GM23338 (cell line): Measurements from ENCODE around the gene NTM. TPM values are rescaled to one million over a fixed set of nuclear protein-coding genes. Genes with fewer than 3 reads are reported as not detected.

Source experiments
- ATAC-seq: fragments of 200-7000 bp; cut with Tn5 transposase; 3 replicates; pipeline ENCODE4 v1.9.1; 2020
- DNase-seq: peaks from one replicate; pipeline ENCODE4 v3.0.0-alpha.2; 2015; ENCODE audit warnings: low spot score
- H2AFZ ChIP-seq: fragments of 200-600 bp; sonication (generic); 2 replicates; pipeline ENCODE4 v1.8.0; 2016; ENCODE audit warnings: antibody characterized with exemption, mild to moderate bottlenecking, moderate library complexity
- H3F3A ChIP-seq: fragments of 200-600 bp; sonication (generic); replicated peaks from 2 replicates; pipeline ENCODE4 v1.8.0; 2017; ENCODE audit warnings: antibody characterized with exemption, mixed run types, low read depth
- H3K27ac ChIP-seq: fragments of 200-600 bp; sonication (generic); 2 replicates; pipeline ENCODE4 v1.6.1; 2016; ENCODE audit warnings: low read depth
- H3K27me3 ChIP-seq: fragments of 200-600 bp; sonication (generic); 2 replicates; pipeline ENCODE4 v1.8.0; 2016; ENCODE audit warnings: mild to moderate bottlenecking, mixed run types, moderate library complexity; ENCODE audit not compliant: insufficient read depth
- H3K36me3 ChIP-seq: fragments of 200-600 bp; sonication (generic); 2 replicates; pipeline ENCODE4 v1.8.0; 2016; ENCODE audit warnings: mild to moderate bottlenecking; ENCODE audit not compliant: insufficient read depth
- H3K4me1 ChIP-seq: fragments of 200-600 bp; sonication (generic); 2 replicates; pipeline ENCODE4 v1.8.0; 2016; ENCODE audit warnings: mild to moderate bottlenecking, moderate library complexity; ENCODE audit not compliant: insufficient read depth
- H3K4me2 ChIP-seq: fragments of 200-600 bp; sonication (generic); 2 replicates; pipeline ENCODE4 v1.7.1; 2017; ENCODE audit warnings: mixed run types
- H3K4me3 ChIP-seq: fragments of 200-600 bp; sonication (generic); 2 replicates; pipeline ENCODE4 v1.6.1; 2016; ENCODE audit warnings: mixed run types
- H3K79me2 ChIP-seq: fragments of 200-600 bp; sonication (generic); replicated peaks from 2 replicates; pipeline ENCODE4 v1.8.0; 2017; ENCODE audit warnings: mild to moderate bottlenecking; ENCODE audit not compliant: insufficient read depth
- H3K9me2 ChIP-seq: fragments of 200-600 bp; sonication (generic); 2 replicates; pipeline ENCODE4 v1.8.0; 2017; ENCODE audit not compliant: insufficient read depth
- H4K20me1 ChIP-seq: fragments of 200-600 bp; sonication (generic); replicated peaks from 2 replicates; pipeline ENCODE4 v1.8.0; 2017; ENCODE audit warnings: mild to moderate bottlenecking; ENCODE audit not compliant: insufficient read depth
- H3K27ac Mint-ChIP-seq: 2 replicates; pipeline ENCODE4 v1.8.0; 2020; ENCODE audit warnings: inconsistent platforms, mild to moderate bottlenecking, moderate library complexity, mixed read lengths
- H3K27me3 Mint-ChIP-seq: 3 replicates; pipeline ENCODE4 v1.8.0; 2022; ENCODE audit warnings: low read depth, mild to moderate bottlenecking, moderate library complexity, mixed read lengths, inconsistent platforms; ENCODE audit not compliant: insufficient read depth, poor library complexity
- H3K36me3 Mint-ChIP-seq: 3 replicates; pipeline ENCODE4 v1.8.0; 2021; ENCODE audit warnings: low read depth, mild to moderate bottlenecking, inconsistent platforms, moderate library complexity, mixed read lengths
- H3K4me1 Mint-ChIP-seq: 3 replicates; pipeline ENCODE4 v1.8.0; 2020; ENCODE audit warnings: mild to moderate bottlenecking, inconsistent platforms, mixed read lengths
- H3K4me3 Mint-ChIP-seq: 3 replicates; pipeline ENCODE4 v1.8.0; 2021; ENCODE audit warnings: moderate library complexity, mild to moderate bottlenecking, inconsistent platforms, mixed read lengths
- H3K9me3 Mint-ChIP-seq: 3 replicates; pipeline ENCODE4 v1.8.0; 2020; ENCODE audit warnings: moderate library complexity, mild to moderate bottlenecking, inconsistent platforms, mixed read lengths
- CREB1 ChIP-seq: fragments of 250-450 bp; sonication (Bioruptor Pico); IDR thresholded peaks from 2 replicates; pipeline ENCODE4 v1.5.0; 2020; ENCODE audit warnings: low read depth, mild to moderate bottlenecking, moderate library complexity
- ETS1 ChIP-seq: IDR thresholded peaks from 2 replicates; pipeline ENCODE4 v1.6.1; 2016; ENCODE audit warnings: antibody characterized with exemption
- EZH2 ChIP-seq: fragments of 200-600 bp; sonication (generic); IDR thresholded peaks from one replicate; pipeline ENCODE4 v1.8.0; 2017; ENCODE audit warnings: antibody characterized with exemption, mild to moderate bottlenecking, low read depth; ENCODE audit not compliant: unreplicated experiment
- EZH2phosphoT487 ChIP-seq: fragments of 200-600 bp; sonication (generic); IDR thresholded peaks from one replicate; pipeline ENCODE4 v1.8.1; 2018; ENCODE audit warnings: antibody characterized with exemption; ENCODE audit not compliant: unreplicated experiment
- NANOG ChIP-seq: IDR thresholded peaks from 2 replicates; pipeline ENCODE4 v1.6.1; 2016; ENCODE audit warnings: antibody characterized with exemption, borderline replicate concordance
- POLR2AphosphoS5 ChIP-seq: IDR thresholded peaks from 2 replicates; pipeline ENCODE4 v1.6.1; 2016; ENCODE audit warnings: antibody characterized with exemption, low read depth
- REST ChIP-seq: IDR thresholded peaks from one replicate; pipeline ENCODE4 v1.6.1; 2018; ENCODE audit warnings: antibody characterized with exemption; ENCODE audit not compliant: unreplicated experiment
- ZNF114 ChIP-seq: fragments of 250-450 bp; sonication (Bioruptor Pico); IDR thresholded peaks from 2 replicates; pipeline ENCODE4 v1.5.0; 2020; ENCODE audit warnings: mild to moderate bottlenecking, moderate library complexity
- polyA plus RNA-seq: library from polyadenylated mRNA; unstranded; fragments of >200 nt; fragmentation: Nextera tagmentation; extraction: Ambion mirVana; gene quantifications from 2 replicates; pipeline ENCODE4 v1.2.1, GENCODE V29; 2016
- total RNA-seq: library from RNA; depleted of rRNA; stranded (reverse); fragments of >200 nt; shearing (Covaris generic); gene quantifications from 2 replicates; pipeline ENCODE4 v1.2.3, GENCODE V29; 2014
- TF ChIP-seq, protein P1 (sequence below): fragments of 250-450 bp; sonication (Bioruptor Pico); IDR thresholded peaks from 2 replicates; pipeline ENCODE4 v1.5.0; 2020; ENCODE audit warnings: mild to moderate bottlenecking, moderate library complexity

The NTM gene
- total and polyA plus RNA-seq, 2 experiments from 2014 or later = 10.6 to 14.6 TPM

- TF ChIP-seq NANOG = no peak
- no peak for TF ChIP-seq EZH2phosphoT487
- TF ChIP-seq CREB1 (CRISPR knock-in tag) = no peak
- TF ChIP-seq, protein P1, sequence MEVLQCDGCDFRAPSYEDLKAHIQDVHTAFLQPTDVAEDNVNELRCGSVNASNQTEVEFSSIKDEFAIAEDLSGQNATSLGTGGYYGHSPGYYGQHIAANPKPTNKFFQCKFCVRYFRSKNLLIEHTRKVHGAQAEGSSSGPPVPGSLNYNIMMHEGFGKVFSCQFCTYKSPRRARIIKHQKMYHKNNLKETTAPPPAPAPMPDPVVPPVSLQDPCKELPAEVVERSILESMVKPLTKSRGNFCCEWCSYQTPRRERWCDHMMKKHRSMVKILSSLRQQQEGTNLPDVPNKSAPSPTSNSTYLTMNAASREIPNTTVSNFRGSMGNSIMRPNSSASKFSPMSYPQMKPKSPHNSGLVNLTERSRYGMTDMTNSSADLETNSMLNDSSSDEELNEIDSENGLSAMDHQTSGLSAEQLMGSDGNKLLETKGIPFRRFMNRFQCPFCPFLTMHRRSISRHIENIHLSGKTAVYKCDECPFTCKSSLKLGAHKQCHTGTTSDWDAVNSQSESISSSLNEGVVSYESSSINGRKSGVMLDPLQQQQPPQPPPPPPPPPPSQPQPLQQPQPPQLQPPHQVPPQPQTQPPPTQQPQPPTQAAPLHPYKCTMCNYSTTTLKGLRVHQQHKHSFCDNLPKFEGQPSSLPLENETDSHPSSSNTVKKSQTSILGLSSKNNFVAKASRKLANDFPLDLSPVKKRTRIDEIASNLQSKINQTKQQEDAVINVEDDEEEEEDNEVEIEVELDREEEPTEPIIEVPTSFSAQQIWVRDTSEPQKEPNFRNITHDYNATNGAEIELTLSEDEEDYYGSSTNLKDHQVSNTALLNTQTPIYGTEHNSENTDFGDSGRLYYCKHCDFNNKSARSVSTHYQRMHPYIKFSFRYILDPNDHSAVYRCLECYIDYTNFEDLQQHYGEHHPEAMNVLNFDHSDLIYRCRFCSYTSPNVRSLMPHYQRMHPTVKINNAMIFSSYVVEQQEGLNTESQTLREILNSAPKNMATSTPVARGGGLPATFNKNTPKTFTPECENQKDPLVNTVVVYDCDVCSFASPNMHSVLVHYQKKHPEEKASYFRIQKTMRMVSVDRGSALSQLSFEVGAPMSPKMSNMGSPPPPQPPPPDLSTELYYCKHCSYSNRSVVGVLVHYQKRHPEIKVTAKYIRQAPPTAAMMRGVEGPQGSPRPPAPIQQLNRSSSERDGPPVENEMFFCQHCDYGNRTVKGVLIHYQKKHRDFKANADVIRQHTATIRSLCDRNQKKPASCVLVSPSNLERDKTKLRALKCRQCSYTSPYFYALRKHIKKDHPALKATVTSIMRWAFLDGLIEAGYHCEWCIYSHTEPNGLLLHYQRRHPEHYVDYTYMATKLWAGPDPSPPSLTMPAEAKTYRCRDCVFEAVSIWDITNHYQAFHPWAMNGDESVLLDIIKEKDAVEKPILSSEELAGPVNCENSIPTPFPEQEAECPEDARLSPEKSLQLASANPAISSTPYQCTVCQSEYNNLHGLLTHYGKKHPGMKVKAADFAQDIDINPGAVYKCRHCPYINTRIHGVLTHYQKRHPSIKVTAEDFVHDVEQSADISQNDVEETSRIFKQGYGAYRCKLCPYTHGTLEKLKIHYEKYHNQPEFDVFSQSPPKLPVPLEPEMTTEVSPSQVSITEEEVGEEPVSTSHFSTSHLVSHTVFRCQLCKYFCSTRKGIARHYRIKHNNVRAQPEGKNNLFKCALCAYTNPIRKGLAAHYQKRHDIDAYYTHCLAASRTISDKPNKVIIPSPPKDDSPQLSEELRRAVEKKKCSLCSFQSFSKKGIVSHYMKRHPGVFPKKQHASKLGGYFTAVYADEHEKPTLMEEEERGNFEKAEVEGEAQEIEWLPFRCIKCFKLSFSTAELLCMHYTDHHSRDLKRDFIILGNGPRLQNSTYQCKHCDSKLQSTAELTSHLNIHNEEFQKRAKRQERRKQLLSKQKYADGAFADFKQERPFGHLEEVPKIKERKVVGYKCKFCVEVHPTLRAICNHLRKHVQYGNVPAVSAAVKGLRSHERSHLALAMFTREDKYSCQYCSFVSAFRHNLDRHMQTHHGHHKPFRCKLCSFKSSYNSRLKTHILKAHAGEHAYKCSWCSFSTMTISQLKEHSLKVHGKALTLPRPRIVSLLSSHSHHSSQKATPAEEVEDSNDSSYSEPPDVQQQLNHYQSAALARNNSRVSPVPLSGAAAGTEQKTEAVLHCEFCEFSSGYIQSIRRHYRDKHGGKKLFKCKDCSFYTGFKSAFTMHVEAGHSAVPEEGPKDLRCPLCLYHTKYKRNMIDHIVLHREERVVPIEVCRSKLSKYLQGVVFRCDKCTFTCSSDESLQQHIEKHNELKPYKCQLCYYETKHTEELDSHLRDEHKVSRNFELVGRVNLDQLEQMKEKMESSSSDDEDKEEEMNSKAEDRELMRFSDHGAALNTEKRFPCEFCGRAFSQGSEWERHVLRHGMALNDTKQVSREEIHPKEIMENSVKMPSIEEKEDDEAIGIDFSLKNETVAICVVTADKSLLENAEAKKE (CRISPR knock-in tag) = no peak
Observed at GRCh38 chr11:132127900-132128288, 757.5 kb downstream of the NTM start (continued).

DNA sequence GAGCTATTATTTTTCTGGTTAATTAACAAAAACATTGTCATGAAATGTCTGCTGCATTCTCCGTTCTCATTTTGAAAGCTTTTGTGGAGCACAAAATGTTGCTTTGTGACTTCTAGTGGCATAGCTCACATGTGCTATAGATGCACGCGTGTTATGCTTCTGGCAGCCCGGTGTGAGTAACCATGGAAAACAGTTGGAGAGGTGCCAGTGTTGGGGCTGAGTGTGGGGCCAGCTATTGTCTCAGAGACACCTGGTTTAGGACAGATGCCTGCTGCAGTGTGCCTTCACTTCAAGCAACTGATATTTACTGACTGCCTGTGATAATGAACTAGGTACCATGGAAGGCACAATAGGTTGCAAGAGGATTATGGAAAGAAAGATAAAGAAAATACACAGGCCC lies 760.6 kb downstream of the NTM start:
- no peaks in the 10 kb centered on the region for H3K36me3 ChIP-seq
- no peaks in the 10 kb centered on the region for H4K20me1 ChIP-seq
- H3K4me3 Mint-ChIP-seq = no peak overlapping the region
- H3K4me1 Mint-ChIP-seq = peaks cover 31% of the 10 kb centered on the region
- H3K4me1 ChIP-seq = peaks cover 15% of the 10 kb centered on the region
- no peaks in the 10 kb centered on the region; the same call in 1 of the 2 replicates for H3K79me2 ChIP-seq
- no peak overlapping the region for H2AFZ ChIP-seq
- DNase-seq (no peak), ATAC-seq (no peak)
- no peaks in the 10 kb centered on the region for H3K27me3 ChIP-seq
- no peak for TF ChIP-seq ZNF114 (CRISPR knock-in tag)
- 0 out of 2 replicates have a peak, but pooled peaks cover under 1% of the 10 kb centered on the region for H3F3A ChIP-seq
- H3K27ac ChIP-seq = no peak overlapping the region
- H3K9me2 ChIP-seq = no peaks in the 10 kb centered on the region
- H3K4me3 ChIP-seq = no peak overlapping the region
- no peaks in the 10 kb centered on the region for H3K36me3 Mint-ChIP-seq
- no peaks in the 10 kb centered on the region for H3K9me3 Mint-ChIP-seq
- H3K27me3 Mint-ChIP-seq = no peaks in the 10 kb centered on the region
- H3K4me2 ChIP-seq = no peak overlapping the region
- H3K27ac Mint-ChIP-seq = no peak overlapping the region

DNA sequence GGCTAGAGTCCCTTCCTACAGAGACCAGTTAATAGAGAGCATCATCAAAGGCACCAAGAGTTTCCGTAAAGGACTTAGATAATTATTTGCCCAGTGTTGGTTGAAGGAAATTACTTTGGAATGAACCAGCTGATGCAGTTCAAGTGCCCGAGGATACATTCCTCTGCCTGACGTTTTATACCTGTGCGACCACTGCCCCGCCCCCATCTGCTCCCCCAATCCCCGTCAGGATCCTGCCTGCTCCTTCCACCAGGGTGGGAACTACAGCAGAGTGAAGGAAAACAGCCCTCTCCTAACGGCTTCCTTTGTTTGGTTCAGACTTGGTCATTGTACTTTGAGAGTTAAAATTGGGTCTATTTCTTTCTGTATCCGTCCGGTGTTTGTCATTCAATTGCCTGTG lies 761.5 kb downstream of the NTM start:
- Mint-ChIP-seq H3K27ac (peak overlapping the region; percentile 12), H3K4me1 (peaks cover 31% of the 10 kb centered on the region), H3K36me3 (no peaks in the 10 kb centered on the region), H3K4me3 (no peak overlapping the region), H3K27me3 (no peaks in the 10 kb centered on the region), H3K9me3 (no peaks in the 10 kb centered on the region)
- peaks cover 12% of the 10 kb centered on the region for H3K4me1 ChIP-seq
- no peak overlapping the region for H2AFZ ChIP-seq
- peak; percentile 73 for DNase-seq
- H3K79me2 ChIP-seq = no peaks in the 10 kb centered on the region; the same call in 1 of the 2 replicates
- peak; percentile 91 for ATAC-seq
- H3K4me2 ChIP-seq = no peak overlapping the region
- no peaks in the 10 kb centered on the region for H3F3A ChIP-seq
- no peaks in the 10 kb centered on the region for H4K20me1 ChIP-seq
- no peak overlapping the region for H3K27ac ChIP-seq
- H3K27me3 ChIP-seq = no peaks in the 10 kb centered on the region
- no peaks in the 10 kb centered on the region for H3K9me2 ChIP-seq
- no peaks in the 10 kb centered on the region for H3K36me3 ChIP-seq
- H3K4me3 ChIP-seq = no peak overlapping the region
- TF ChIP-seq EZH2 (no peak), POLR2AphosphoS5 (no peak), REST (no peak), ETS1 (no peak)
